T-cell (primary cell): ENCODE results near the gene NTM. TPM values are rescaled to one million over a fixed set of nuclear protein-coding genes. Genes with fewer than 3 reads are reported as not detected.

ENCODE experiments used
- ATAC-seq, 4 experiments: fragments of 200-7000 bp in 3 of 4; fragments of 150-1000 bp in 1 of 4; cut with Tn5 transposase; replicated peaks in 1 of 4; 1 replicate in 3 of 4; 2 replicates in 1 of 4; pipeline ENCODE4 v1.10.0; 2021; ENCODE audit warnings: moderate library complexity in 3 of 4, mild to moderate bottlenecking in 2 of 4, moderate number of reproducible peaks in 1 of 4
- CTCF ChIA-PET, 2 donors: fragments of 300-600 bp; sonication (Branson Sonifier 250); formaldehyde crosslinking; loops; one replicate each; lab custom pipeline; 2022; ENCODE audit warnings: antibody characterized with exemption in 2 of 2; lab: Charles Lee
- POLR2A ChIA-PET, 2 donors: fragments of 300-600 bp; sonication (Branson Sonifier 250); formaldehyde crosslinking; loops; one replicate each; lab custom pipeline; 2022; ENCODE audit warnings: antibody characterized with exemption in 2 of 2; lab: Charles Lee
- DNase-seq, 35 experiments: peaks; one replicate each; pipeline versions ENCODE4 v3.0.0 to v3.0.0-alpha.2; 2013 to 2023
- H3K27ac ChIP-seq: one replicate; pipeline ENCODE4 v1.5.1; 2013; ENCODE audit warnings: low read length
- H3K27me3 ChIP-seq, 2 experiments: replicated peaks in 1 of 2; 1 replicate in 1 of 2; 2 replicates in 1 of 2; pipeline versions ENCODE4 v1.6.1 to v1.7.0; 2013; ENCODE audit warnings: low read length in 1 of 2, mixed read lengths in 1 of 2; ENCODE audit not compliant: control insufficient read depth in 2 of 2, insufficient read depth in 2 of 2; ENCODE audit errors: extremely low read depth in 1 of 2
- H3K36me3 ChIP-seq, 2 donors: 1 replicate in 1 of 2; 2 replicates in 1 of 2; pipeline versions ENCODE4 v1.6.1 to v1.7.0; 2013; ENCODE audit warnings: low read length in 1 of 2; ENCODE audit not compliant: control insufficient read depth in 2 of 2, insufficient read depth in 1 of 2; ENCODE audit errors: extremely low read depth in 1 of 2
- H3K4me1 ChIP-seq, 2 experiments: 1 replicate in 1 of 2; 2 replicates in 1 of 2; pipeline versions ENCODE4 v1.6.1 to v1.7.0; 2013; ENCODE audit warnings: low read length in 2 of 2, mixed read lengths in 1 of 2; ENCODE audit not compliant: insufficient read depth in 2 of 2, control insufficient read depth in 1 of 2; ENCODE audit errors: extremely low read depth in 1 of 2
- H3K4me3 ChIP-seq, 2 donors: 1 replicate in 1 of 2; 2 replicates in 1 of 2; pipeline versions ENCODE4 v1.5.1 to v1.7.0; 2013; ENCODE audit warnings: mild to moderate bottlenecking in 2 of 2, low read length in 1 of 2, moderate library complexity in 1 of 2; ENCODE audit not compliant: control insufficient read depth in 1 of 2; ENCODE audit errors: extremely low read depth in 1 of 2
- H3K9me3 ChIP-seq: 2 replicates; pipeline ENCODE4 v1.7.0; 2013
- H3K27ac Mint-ChIP-seq, 2 donors: one replicate each; pipeline ENCODE4 v1.8.0; 2020 to 2021; ENCODE audit warnings: mild to moderate bottlenecking in 2 of 2, mixed read lengths in 2 of 2
- H3K27me3 Mint-ChIP-seq, 2 donors: one replicate each; pipeline ENCODE4 v1.8.0; 2021 to 2022; ENCODE audit warnings: mixed read lengths in 2 of 2
- H3K36me3 Mint-ChIP-seq: one replicate; pipeline ENCODE4 v1.8.0; 2021; ENCODE audit warnings: mixed read lengths
- H3K4me1 Mint-ChIP-seq, 3 donors: one replicate each; pipeline ENCODE4 v1.8.0; 2020 to 2022; ENCODE audit warnings: mixed read lengths in 3 of 3, mild to moderate bottlenecking in 1 of 3
- H3K4me3 Mint-ChIP-seq, 3 donors: one replicate each; pipeline ENCODE4 v1.8.0; 2020 to 2022; ENCODE audit warnings: mild to moderate bottlenecking in 3 of 3, mixed read lengths in 3 of 3, moderate library complexity in 3 of 3
- H3K9me3 Mint-ChIP-seq, 3 donors: one replicate each; pipeline ENCODE4 v1.8.0; 2020 to 2022; ENCODE audit warnings: mixed read lengths in 3 of 3
- WGBS: methylation state at CpG from one replicate; pipeline ENCODE4 v1.1.5; 2013; ENCODE audit warnings: missing lambda C conversion rate; ENCODE audit not compliant: insufficient coverage; 5-methylcytosine and 5-hydroxymethylcytosine counted together
- total RNA-seq, 35 experiments: library from RNA in 6 of 35; stranded (reverse) in 6 of 35; fragments of 120-200 nt in 1 of 35; gene quantifications; one replicate each; pipeline versions ENCODE4 v1.2.1 to v1.2.4 and lab custom pipeline; 2013 to 2026

NTM gene
- total RNA-seq, 5 donors from 2014 or later (not counting 1 experiment from before 2014, with no cell fraction given), result not detected

DNA sequence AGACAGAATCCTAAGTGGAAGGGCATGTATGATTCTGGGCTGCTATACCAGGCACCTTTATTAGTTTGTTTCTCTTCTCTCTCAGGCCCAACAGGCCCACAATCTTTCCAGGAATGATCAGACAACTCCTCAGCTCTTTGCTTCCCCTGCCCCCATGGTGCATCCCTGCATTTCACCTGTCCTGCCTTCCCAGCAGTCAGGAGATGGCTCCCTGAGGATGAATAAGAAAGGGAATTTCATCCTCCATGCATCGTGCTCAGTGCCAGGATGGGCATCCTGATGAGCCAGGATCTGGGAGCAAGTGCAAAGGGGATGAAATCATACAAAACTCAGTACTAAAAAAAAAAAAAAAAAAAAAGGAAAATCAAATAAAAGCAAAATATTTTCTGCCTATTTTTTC, 18.6 kb upstream of the NTM start:
- H3K27ac Mint-ChIP-seq, result no peak overlapping the region
- DNase-seq (no peak), ATAC-seq (no peak)
- WGBS, result no CpG with 5 or more reads among the region's 1 CpG
- Histone ChIP-seq H3K36me3 (no peaks in the 10 kb centered on the region), H3K27ac (no peak overlapping the region), H3K4me3 (no peak overlapping the region), H3K4me1 (no peaks in the 10 kb centered on the region), H3K27me3 (no peaks in the 10 kb centered on the region), H3K9me3 (no peaks in the 10 kb centered on the region)
- POLR2A ChIA-PET, result no interaction called here
- H3K4me3 Mint-ChIP-seq, result no peak overlapping the region
- no peaks in the 10 kb centered on the region for H3K36me3 Mint-ChIP-seq
- peaks cover 3 to 4% (median 4%) of the 10 kb centered on the region in 3 donors for H3K9me3 Mint-ChIP-seq
- H3K4me1 Mint-ChIP-seq, result no peaks in the 10 kb centered on the region
- H3K27me3 Mint-ChIP-seq, result no peaks in the 10 kb centered on the region
- CTCF ChIA-PET, result no interaction called here

DNA sequence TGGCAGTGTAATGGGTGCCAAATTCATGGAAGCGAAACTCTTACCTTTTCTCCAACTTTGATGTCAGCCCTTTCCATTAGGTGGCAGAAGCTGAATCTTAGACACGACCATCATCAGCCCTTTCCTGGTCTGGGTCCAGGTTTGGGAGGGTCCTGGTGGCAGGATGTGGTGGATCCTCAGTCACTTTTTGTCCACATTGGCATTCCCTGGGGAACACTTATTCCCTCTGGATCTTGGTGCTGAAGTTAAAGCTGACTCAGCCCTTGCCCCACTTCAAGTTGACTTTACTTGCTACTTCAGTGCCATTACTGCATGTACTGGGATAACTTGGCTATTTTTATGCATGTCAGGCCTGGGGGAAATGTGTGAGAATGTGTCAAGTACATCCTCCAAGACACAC, 16.6 kb upstream of the NTM start:
- no peaks in the 10 kb centered on the region for H3K4me1 ChIP-seq
- H3K36me3 Mint-ChIP-seq, result no peaks in the 10 kb centered on the region
- H3K27me3 ChIP-seq, result no peaks in the 10 kb centered on the region
- no peak overlapping the region for H3K27ac ChIP-seq
- no peaks in the 10 kb centered on the region for H3K4me1 Mint-ChIP-seq
- no peak overlapping the region for H3K27ac Mint-ChIP-seq
- ATAC-seq, result no peak
- no peaks in the 10 kb centered on the region for H3K27me3 Mint-ChIP-seq
- H3K36me3 ChIP-seq, result no peaks in the 10 kb centered on the region
- no peak overlapping the region for H3K4me3 ChIP-seq
- no CpG with 5 or more reads among the region's 2 CpGs for WGBS
- H3K4me3 Mint-ChIP-seq, result no peak overlapping the region
- ChIA-PET POLR2A (no interaction called here), CTCF (no interaction called here)
- H3K9me3 ChIP-seq, result no peaks in the 10 kb centered on the region
- peaks cover 0 to 4% (median 3%) of the 10 kb centered on the region in 3 donors for H3K9me3 Mint-ChIP-seq
- no peak for DNase-seq

DNA sequence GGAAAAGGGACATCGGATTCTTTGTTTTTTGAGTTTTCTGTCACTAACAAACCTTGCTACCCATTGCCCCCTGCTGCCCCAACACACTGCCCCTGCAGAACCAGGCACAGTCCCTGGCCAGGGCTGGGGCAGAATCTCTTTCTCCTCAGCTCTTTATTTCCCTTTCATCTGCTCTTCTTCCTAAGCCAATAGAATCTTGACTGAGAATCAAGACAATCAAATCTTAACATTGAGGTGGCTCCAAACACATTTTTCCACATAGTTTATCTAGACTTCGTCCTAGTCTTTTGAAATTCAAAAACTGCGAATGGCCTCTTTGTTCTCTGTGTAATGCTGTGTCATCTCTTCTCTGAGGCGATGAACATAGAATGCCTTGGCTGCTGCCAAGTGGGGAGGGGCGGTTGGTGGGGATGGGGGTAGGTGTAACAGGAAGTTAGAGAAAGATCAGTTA, 16.1 kb upstream of the NTM start:
- Histone ChIP-seq H3K27me3 (no peaks in the 10 kb centered on the region), H3K9me3 (no peaks in the 10 kb centered on the region), H3K4me1 (no peaks in the 10 kb centered on the region), H3K36me3 (no peaks in the 10 kb centered on the region), H3K4me3 (no peak overlapping the region), H3K27ac (no peak overlapping the region)
- WGBS, result 80% methylated on average over 3 of the region's 5 CpGs
- no peaks in the 10 kb centered on the region for H3K4me1 Mint-ChIP-seq
- peaks cover 0 to 4% (median 4%) of the 10 kb centered on the region in 3 donors for H3K9me3 Mint-ChIP-seq
- ChIA-PET CTCF (no interaction called here), POLR2A (no interaction called here)
- no peaks in the 10 kb centered on the region for H3K27me3 Mint-ChIP-seq
- ATAC-seq (no peak), DNase-seq (no peak)
- no peak overlapping the region for H3K27ac Mint-ChIP-seq
- H3K36me3 Mint-ChIP-seq, result no peaks in the 10 kb centered on the region
- no peak overlapping the region for H3K4me3 Mint-ChIP-seq

DNA sequence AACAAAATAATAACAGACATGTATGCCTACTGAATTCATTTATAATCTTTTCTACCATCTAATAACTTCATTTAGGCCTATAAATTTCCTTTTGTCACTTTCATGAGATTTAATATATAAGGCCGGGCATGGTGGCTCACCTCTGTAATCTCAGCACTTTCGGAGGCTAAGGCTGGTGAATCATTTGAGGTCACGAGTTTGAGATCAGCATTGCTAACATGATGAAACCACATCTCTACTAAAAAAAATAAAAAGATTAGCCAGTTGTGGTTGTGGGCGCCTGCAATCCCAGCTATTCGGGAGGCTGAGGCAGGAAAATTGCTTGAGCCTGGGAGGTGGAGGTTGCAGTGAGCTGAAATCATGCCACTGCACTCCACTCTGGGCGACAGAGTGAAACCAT, 14.2 kb upstream of the NTM start:
- H3K4me1 ChIP-seq, result no peaks in the 10 kb centered on the region
- no peak for DNase-seq
- no peak overlapping the region for H3K27ac Mint-ChIP-seq
- no peaks in the 10 kb centered on the region for H3K27me3 ChIP-seq
- no peak overlapping the region for H3K27ac ChIP-seq
- no peaks in the 10 kb centered on the region for H3K36me3 ChIP-seq
- no peaks in the 10 kb centered on the region for H3K36me3 Mint-ChIP-seq
- H3K27me3 Mint-ChIP-seq, result no peaks in the 10 kb centered on the region
- POLR2A ChIA-PET, result no interaction called here
- peaks cover 0 to 5% (median 2%) of the 10 kb centered on the region in 3 donors for H3K9me3 Mint-ChIP-seq
- CTCF ChIA-PET, result no interaction called here
- no peak overlapping the region for H3K4me3 Mint-ChIP-seq
- no peaks in the 10 kb centered on the region for H3K4me1 Mint-ChIP-seq
- ATAC-seq, result no peak
- no peaks in the 10 kb centered on the region for H3K9me3 ChIP-seq
- no peak overlapping the region for H3K4me3 ChIP-seq
- WGBS, result 83% methylated on average over 1 of the region's 6 CpGs

DNA sequence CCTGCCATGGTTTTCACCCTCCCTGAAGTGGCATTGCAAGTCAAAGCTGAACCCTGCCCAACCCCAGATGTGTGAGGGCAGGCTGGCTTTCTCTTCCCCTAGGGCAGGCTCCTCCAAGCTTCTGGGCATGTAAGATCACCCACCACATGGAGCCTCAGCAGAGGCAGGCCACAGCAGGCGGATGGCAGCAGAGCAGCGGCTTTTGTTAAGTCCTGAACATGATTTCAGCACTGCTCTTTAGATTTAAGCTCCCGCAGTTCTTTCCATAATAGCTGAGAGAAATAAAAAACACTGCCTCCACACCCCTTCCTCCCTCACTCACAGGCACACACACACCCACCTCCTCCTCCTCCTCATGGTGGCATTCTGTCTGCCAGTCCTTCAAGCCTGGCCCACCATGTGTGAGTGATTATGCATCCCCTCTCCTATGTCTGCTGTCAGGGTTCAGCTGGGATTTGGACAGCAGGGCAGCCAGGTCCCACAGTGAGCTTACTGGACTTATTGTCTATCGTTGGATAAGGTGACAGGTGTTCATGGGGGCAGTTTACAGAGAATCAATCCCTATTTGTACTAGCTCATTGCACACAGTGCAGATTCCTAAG, 5.0 kb upstream of the NTM start:
- no peaks in the 10 kb centered on the region for H3K4me1 ChIP-seq
- Mint-ChIP-seq H3K9me3 (peaks cover 0 to 9% (median 3%) of the 10 kb centered on the region in 3 donors), H3K27me3 (peaks cover 3 to 8% of the 10 kb centered on the region in 2 donors), H3K36me3 (no peaks in the 10 kb centered on the region), H3K4me3 (no peak overlapping the region), H3K27ac (no peak overlapping the region), H3K4me1 (no peaks in the 10 kb centered on the region)
- no peak overlapping the region for H3K4me3 ChIP-seq
- ChIA-PET CTCF (no interaction called here), POLR2A (no interaction called here)
- H3K9me3 ChIP-seq, result no peaks in the 10 kb centered on the region
- 83% methylated on average over 2 of the region's 4 CpGs for WGBS
- no peak overlapping the region for H3K27ac ChIP-seq
- no peak for DNase-seq
- no peaks in the 10 kb centered on the region for H3K36me3 ChIP-seq
- no peak for ATAC-seq
- H3K27me3 ChIP-seq, result peaks cover 0 to 2% of the 10 kb centered on the region in 2 experiments

DNA sequence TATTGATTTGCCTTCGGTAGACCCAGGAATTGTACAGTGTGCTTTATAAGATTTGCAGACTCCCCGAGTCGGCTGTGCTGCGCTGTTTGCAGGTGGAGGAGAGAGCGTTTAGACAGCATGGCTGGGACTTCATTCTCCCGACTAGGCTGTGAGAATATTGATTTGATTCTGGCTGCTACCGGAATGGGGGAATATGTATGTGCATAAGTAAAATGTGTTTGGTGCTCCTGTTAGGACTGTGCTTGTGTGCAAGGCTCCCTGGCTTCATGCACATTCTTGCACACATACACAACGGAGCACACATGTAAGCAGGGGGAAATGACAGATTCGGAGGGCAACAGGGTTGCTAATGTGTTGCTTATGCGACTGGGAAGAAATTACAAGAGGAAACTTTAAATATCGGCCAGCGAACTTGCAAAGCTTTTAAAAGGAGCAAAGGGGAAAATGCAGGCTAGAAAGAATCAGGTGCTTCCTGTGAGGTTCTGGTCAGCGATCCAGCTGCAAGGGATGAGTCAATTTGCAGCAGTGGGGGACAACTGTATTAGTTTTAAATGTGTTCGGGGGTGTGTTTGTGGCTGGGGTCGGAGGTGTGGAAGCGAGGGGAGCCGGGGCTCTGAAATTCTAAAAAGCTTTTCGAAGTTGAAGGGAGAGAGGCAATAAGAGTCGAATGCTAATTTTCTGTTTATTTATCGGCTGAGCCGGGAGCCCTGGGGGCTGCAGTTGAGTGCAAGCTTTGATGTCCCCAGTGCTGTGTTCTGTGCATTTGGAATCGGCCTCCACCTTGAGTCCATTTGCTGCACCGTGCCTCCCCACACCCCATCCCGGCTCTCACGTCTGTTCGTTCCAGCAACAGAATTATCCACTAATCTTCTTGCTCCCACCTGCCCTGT, 731 bp downstream of the NTM start:
- Histone ChIP-seq H3K27ac (no peak overlapping the region), H3K27me3 (peaks cover 2 to 15% of the 10 kb centered on the region in 2 experiments), H3K9me3 (no peaks in the 10 kb centered on the region), H3K4me3 (no peak overlapping the region), H3K36me3 (no peaks in the 10 kb centered on the region), H3K4me1 (no peaks in the 10 kb centered on the region)
- ATAC-seq (no peak), DNase-seq (no peak)
- Mint-ChIP-seq H3K4me3 (no peak overlapping the region), H3K4me1 (no peaks in the 10 kb centered on the region), H3K36me3 (no peaks in the 10 kb centered on the region), H3K27ac (no peak overlapping the region), H3K9me3 (peaks cover 0 to 4% (median 3%) of the 10 kb centered on the region in 3 donors), H3K27me3 (peaks cover 5% of the 10 kb centered on the region in 2 donors)
- CTCF ChIA-PET, result no interaction called here
- POLR2A ChIA-PET, result no interaction called here
- WGBS, result 30% methylated on average over 22 of the region's 26 CpGs
